Left kidney (tissue), 8 donors: Measurements from ENCODE around the gene PSMD13. TPM values are rescaled to one million over a fixed set of nuclear protein-coding genes. Genes with fewer than 3 reads are reported as not detected.
"Not testable (repeated sequence)": the region's sequence is repeated elsewhere in the genome, so short reads cannot be mapped to it uniquely, and the experiment has no call there.

Experiments used
- DNase-seq: peaks from one replicate; pipeline ENCODE4 v3.0.0-alpha.2; 2013
- long read RNA-seq, 8 donors: transcript quantifications; one replicate each; lab custom pipeline, GENCODE V29; 2026
- polyA plus RNA-seq: library from polyadenylated mRNA; unstranded; fragments of 120-200 nt; gene quantifications from one replicate; pipeline ENCODE4 v1.2.1, GENCODE V29; 2013; ENCODE audit not compliant: insufficient read length

The PSMD13 gene
- 156 TPM for polyA plus RNA-seq
- long read RNA-seq, donor 1, transcript PSMD13-207 (1 exons, 2,200 nt) = minor isoform, 10 of 49 reads
- long read RNA-seq, donor 1, transcript PSMD13-212 (13 exons, 1,991 nt) = major isoform, 36 of 49 reads
- long read RNA-seq, donor 1, partial matches to known transcripts = 0 of 49 reads
- long read RNA-seq, donor 1, other reads (novel, unspliced or antisense) = 0 of 49 reads
- long read RNA-seq, donor 2, transcript PSMD13-212 (13 exons, 1,991 nt) = major isoform, 39 of 55 reads
- long read RNA-seq, donor 2, transcript PSMD13-207 (1 exons, 2,200 nt) = minor isoform, 11 of 55 reads
- long read RNA-seq, donor 2, partial matches to known transcripts = 0 of 55 reads
- long read RNA-seq, donor 2, other reads (novel, unspliced or antisense) = 0 of 55 reads
- long read RNA-seq, donor 3, transcript PSMD13-212 (13 exons, 1,991 nt) = major isoform, 23 of 34 reads
- long read RNA-seq, donor 3, transcript PSMD13-207 (1 exons, 2,200 nt) = minor isoform, 7 of 34 reads
- long read RNA-seq, donor 3, partial matches to known transcripts = 0 of 34 reads
- long read RNA-seq, donor 3, other reads (novel, unspliced or antisense) = 0 of 34 reads
- long read RNA-seq, donor 4, transcript PSMD13-207 (1 exons, 2,200 nt) = major isoform, 8 of 9 reads
- long read RNA-seq, donor 4, partial matches to known transcripts = 0 of 9 reads
- long read RNA-seq, donor 4, other reads (novel, unspliced or antisense) = 0 of 9 reads
- long read RNA-seq, donor 5, transcript PSMD13-202 (12 exons, 1,489 nt) = minor isoform, 5 of 86 reads
- long read RNA-seq, donor 5, transcript PSMD13-212 (13 exons, 1,991 nt) = major isoform, 64 of 86 reads
- long read RNA-seq, donor 5, transcript PSMD13-207 (1 exons, 2,200 nt) = minor isoform, 9 of 86 reads
- long read RNA-seq, donor 5, partial matches to known transcripts = 7 of 86 reads
- long read RNA-seq, donor 5, other reads (novel, unspliced or antisense) = 0 of 86 reads
- long read RNA-seq, donor 6, transcript PSMD13-212 (13 exons, 1,991 nt) = major isoform, 40 of 60 reads
- long read RNA-seq, donor 6, transcript PSMD13-207 (1 exons, 2,200 nt) = minor isoform, 14 of 60 reads
- long read RNA-seq, donor 6, partial matches to known transcripts = 5 of 60 reads
- long read RNA-seq, donor 6, other reads (novel, unspliced or antisense) = 0 of 60 reads
- long read RNA-seq, donor 7, transcript PSMD13-207 (1 exons, 2,200 nt) = minor isoform, 19 of 82 reads
- long read RNA-seq, donor 7, transcript PSMD13-212 (13 exons, 1,991 nt) = major isoform, 53 of 82 reads
- long read RNA-seq, donor 7, partial matches to known transcripts = 7 of 82 reads
- long read RNA-seq, donor 7, other reads (novel, unspliced or antisense) = 0 of 82 reads
- long read RNA-seq, donor 8, transcript PSMD13-207 (1 exons, 2,200 nt) = minor isoform, 7 of 20 reads
- long read RNA-seq, donor 8, transcript PSMD13-212 (13 exons, 1,991 nt) = major isoform, 13 of 20 reads
- long read RNA-seq, donor 8, partial matches to known transcripts = 0 of 20 reads
- long read RNA-seq, donor 8, other reads (novel, unspliced or antisense) = 0 of 20 reads

GRCh38 chr11:236774-237767, at the start of gene PSMD13:
TSS of gene PSMD13 (plus strand) at chr11:236976. CDS start at chr11:237050, 74 bp downstream.
- peak; percentile 84 for DNase-seq

- DNase-seq = not testable (repeated sequence)
Measured at GRCh38 chr11:189200-189783, 47.5 kb upstream of the PSMD13 start.

- DNase-seq = not testable (repeated sequence)
Measured at GRCh38 chr11:189843-190311, 46.9 kb upstream of the PSMD13 start.

GRCh38 chr11:190546-190945, 46.2 kb upstream of the PSMD13 start:
- DNase-seq = not testable (repeated sequence)

- DNase-seq = not testable (repeated sequence)
Measured at GRCh38 chr11:191490-192478, 45.0 kb upstream of the PSMD13 start.

- not testable (repeated sequence) for DNase-seq
Measured at GRCh38 chr11:192674-193128, 44.1 kb upstream of the PSMD13 start, which contains the start of gene SCGB1C1. TSS of gene SCGB1C1 (plus strand) at chr11:193078. CDS start at chr11:193100, 22 bp downstream.

- DNase-seq = not testable (repeated sequence)
Measured at GRCh38 chr11:193481-193880, 43.3 kb upstream of the PSMD13 start.

GRCh38 chr11:196786-197731, 39.7 kb upstream of the PSMD13 start:
- no peak for DNase-seq

GRCh38 chr11:197741-198235, 39.0 kb upstream of the PSMD13 start:
- no peak for DNase-seq

- DNase-seq = no peak
Measured at GRCh38 chr11:198236-198806, 38.5 kb upstream of the PSMD13 start.

GRCh38 chr11:199004-199581, 37.7 kb upstream of the PSMD13 start:
- DNase-seq = no peak

GRCh38 chr11:199782-200181, 37.0 kb upstream of the PSMD13 start:
- DNase-seq = no peak

- no peak for DNase-seq
Measured at GRCh38 chr11:200224-201003, 36.4 kb upstream of the PSMD13 start.

- no peak for DNase-seq
Measured at GRCh38 chr11:201966-202365, 34.8 kb upstream of the PSMD13 start.

GRCh38 chr11:202490-202889, 34.3 kb upstream of the PSMD13 start:
- no peak for DNase-seq
